Mucosa of descending colon (tissue), 3 donors: Measurements from ENCODE around the gene POLQ. TPM values are rescaled to one million over a fixed set of nuclear protein-coding genes. Genes with fewer than 3 reads are reported as not detected.
A peak's percentile ranks its signal among the peaks of the same experiment; 100 is the strongest.

Experiments used
- ATAC-seq: fragments of 200-7000 bp; cut with Tn5 transposase; one replicate; pipeline ENCODE4 v1.9.1; 2020; ENCODE audit warnings: mild to moderate bottlenecking, moderate library complexity
- DNase-seq, 3 donors: peaks; one replicate each; pipeline ENCODE4 v3.0.0-alpha.2; 2020
- H3K36me3 ChIP-seq: fragments of 200-600 bp; one replicate; pipeline ENCODE4 v1.8.0; 2021; ENCODE audit warnings: low read depth, mild to moderate bottlenecking
- H3K4me1 ChIP-seq: fragments of 200-600 bp; one replicate; pipeline ENCODE4 v1.8.0; 2021; ENCODE audit warnings: low read depth, mild to moderate bottlenecking
- H3K4me3 ChIP-seq: fragments of 200-600 bp; one replicate; pipeline ENCODE4 v1.8.0; 2021; ENCODE audit warnings: mild to moderate bottlenecking
- H3K9me3 ChIP-seq: fragments of 200-600 bp; one replicate; pipeline ENCODE4 v1.8.0; 2021; ENCODE audit warnings: mild to moderate bottlenecking
- CTCF ChIP-seq: fragments of 200-600 bp; IDR thresholded peaks from one replicate; pipeline ENCODE4 v1.8.0; 2022; ENCODE audit warnings: antibody characterized with exemption, mild to moderate bottlenecking
- intact Hi-C, 2 donors: fragments of 100-400 bp; cut with DNase I in 1 of 2; cut with micrococcal nuclease in 1 of 2; formaldehyde crosslinking; loops; one replicate each; pipeline versions ENCODE4 v1.11.0 to v1.11.1; 2022; cut with DNase I, micrococcal nuclease
- total RNA-seq, 3 donors: library from RNA; stranded (reverse); fragmentation: NEBNext Ultra II Directional in 2 of 3; extraction: Animal tissue kit (Norgen Biotek cat#: 25700) in 2 of 3; gene quantifications; one replicate each; pipeline versions ENCODE4 v1.2.1 to v1.2.4, GENCODE V29; 2021 to 2023
- donor health status: DM: no; HTN: no; CAD: no; lungs with moderate emphysema.
- donor health status: DM: no; HTN: no; CAD: no.
- donor health status: DM: no; HTN: yes; CAD: no.

POLQ gene
- total RNA-seq, 3 donors from 2014 or later: 1.9 to 4.8 (median 3.2) TPM

- Histone ChIP-seq H3K4me3 (no peak overlapping the region), H3K36me3 (no peaks in the 10 kb centered on the region), H3K9me3 (no peaks in the 10 kb centered on the region), H3K4me1 (peaks cover 12% of the 10 kb centered on the region)
- DNase-seq: no peak
- ATAC-seq: no peak
- intact Hi-C loops: no loop called here
- no peak for TF ChIP-seq CTCF
These were observed 7.0 kb upstream of the POLQ start for GRCh38 chr3:121552797-121553196.

- ATAC-seq (no peak), DNase-seq (no peak)
- Histone ChIP-seq H3K4me1 (peaks cover 12% of the 10 kb centered on the region), H3K36me3 (no peaks in the 10 kb centered on the region), H3K9me3 (no peaks in the 10 kb centered on the region), H3K4me3 (no peak overlapping the region)
- intact Hi-C loops: no loop called here
- TF ChIP-seq CTCF: no peak
These were observed 6.6 kb upstream of the POLQ start for GRCh38 chr3:121552379-121552778.

- peak overlapping the region; percentile 31 for H3K4me3 ChIP-seq
- peak; percentile 15 for ATAC-seq
- H3K9me3 ChIP-seq: no peaks in the 10 kb centered on the region
- peaks cover 19% of the 10 kb centered on the region for H3K4me1 ChIP-seq
- TF ChIP-seq CTCF: no peak
- no peaks in the 10 kb centered on the region for H3K36me3 ChIP-seq
- peak in 1 of 3 donors; percentile 16 for DNase-seq
- intact Hi-C loops: no loop called here
These were observed 677 bp downstream of the POLQ start for GRCh38 chr3:121545049-121545573.

DNA sequence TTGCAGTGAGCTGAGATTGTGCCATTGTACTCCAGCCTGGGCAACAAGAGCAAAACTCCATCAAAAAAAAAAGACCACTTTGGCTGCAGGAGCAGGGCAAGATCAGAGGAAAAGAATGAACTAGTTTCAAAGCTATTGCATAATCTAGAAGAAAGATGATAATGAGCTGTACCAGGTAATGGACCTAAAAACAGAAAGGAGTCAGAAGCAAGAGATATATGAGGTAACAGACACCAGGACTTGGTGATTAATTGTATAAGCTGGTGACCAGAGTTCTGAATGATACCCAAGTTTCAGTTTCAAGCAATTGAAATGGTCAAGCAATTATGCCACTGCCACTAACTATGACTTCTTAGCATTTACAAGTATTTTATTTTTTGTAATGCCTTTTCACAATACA is 2.9 kb downstream of the POLQ start:
- no peak for DNase-seq
- intact Hi-C loops: no loop called here
- ATAC-seq: no peak
- Histone ChIP-seq H3K36me3 (no peaks in the 10 kb centered on the region), H3K4me1 (peaks cover 8% of the 10 kb centered on the region), H3K4me3 (no peak overlapping the region), H3K9me3 (no peaks in the 10 kb centered on the region)
- no peak for TF ChIP-seq CTCF

- intact Hi-C loops: no loop called here
These were observed 14.5 kb downstream of the POLQ start for GRCh38 chr3:121531269-121531668.

More at GRCh38 chr3:121531269-121531668, 14.5 kb downstream of the POLQ start:
- H3K4me1 ChIP-seq: no peaks in the 10 kb centered on the region
- H3K36me3 ChIP-seq: no peaks in the 10 kb centered on the region
- DNase-seq: no peak
- no peak for ATAC-seq
- H3K4me3 ChIP-seq: no peak overlapping the region
- no peak for TF ChIP-seq CTCF
- H3K9me3 ChIP-seq: no peaks in the 10 kb centered on the region
